PFSK-1 (cell line): Measurements from ENCODE around the gene ESPNL.

Experiments
- POLR2AphosphoS5 ChIP-seq: IDR thresholded peaks from 2 replicates; pipeline ENCODE4 v1.6.1; 2012; ENCODE audit warnings: low read depth, mild to moderate bottlenecking, control low read depth, low read length, moderate library complexity
- TAF1 ChIP-seq: IDR thresholded peaks from 2 replicates; pipeline ENCODE4 v1.6.1; 2012; ENCODE audit warnings: low read length, control low read depth, borderline replicate concordance; ENCODE audit not compliant: insufficient read depth

- no peak for TF ChIP-seq POLR2AphosphoS5
- TF ChIP-seq TAF1: no peak
Observed at GRCh38 chr2:238130696-238131628, 30.8 kb downstream of the ESPNL start.
